ENCODE measurements around the gene NINJ1. TPM values are rescaled to one million over a fixed set of nuclear protein-coding genes. Genes with fewer than 3 reads are reported as not detected.
A peak's percentile ranks its signal among the peaks of the same experiment; 100 is the strongest.

Gene NINJ1
- total RNA-seq, 1 donor from 2014 or later: 29.4 TPM

- H3K27me3 Mint-ChIP-seq (ENCODE audit: unreplicated experiment): peaks cover 6% of the 10 kb centered on the region
- no peak for TF ChIP-seq CTCF (IDR thresholded peaks at IDR 0.05; ENCODE audit: partially characterized antibody, unreplicated experiment)
- peaks cover 9% of the 10 kb centered on the region for H3K9me3 Mint-ChIP-seq (ENCODE audit: unreplicated experiment)
- H3K4me1 Mint-ChIP-seq (ENCODE audit: low read depth, unreplicated experiment): peaks cover 18% of the 10 kb centered on the region
- DNase-seq: no peak
- peak overlapping the region; percentile 83 for H3K4me3 Mint-ChIP-seq (ENCODE audit: unreplicated experiment)
- no peak overlapping the region for H3K27ac Mint-ChIP-seq (ENCODE audit: unreplicated experiment)
- H3K36me3 Mint-ChIP-seq (ENCODE audit: unreplicated experiment): no peaks in the 10 kb centered on the region
Observed at GRCh38 chr9:93132287-93132927, 1.6 kb downstream of the NINJ1 start.

- DNase-seq: no peak
- TF ChIP-seq CTCF (IDR thresholded peaks at IDR 0.05; ENCODE audit: partially characterized antibody, unreplicated experiment): no peak
- H3K36me3 Mint-ChIP-seq (ENCODE audit: unreplicated experiment): no peaks in the 10 kb centered on the region
- no peak overlapping the region for H3K27ac Mint-ChIP-seq (ENCODE audit: unreplicated experiment)
- H3K4me3 Mint-ChIP-seq (ENCODE audit: unreplicated experiment): peak overlapping the region; percentile 7
- peaks cover 9% of the 10 kb centered on the region for H3K9me3 Mint-ChIP-seq (ENCODE audit: unreplicated experiment)
- H3K27me3 Mint-ChIP-seq (ENCODE audit: unreplicated experiment): peaks cover 6% of the 10 kb centered on the region
- H3K4me1 Mint-ChIP-seq (ENCODE audit: low read depth, unreplicated experiment): peaks cover 24% of the 10 kb centered on the region
Observed at GRCh38 chr9:93131599-93132286, 2.3 kb downstream of the NINJ1 start.

- Mint-ChIP-seq H3K27me3 (ENCODE audit: unreplicated experiment) (peaks cover 4% of the 10 kb centered on the region), H3K36me3 (ENCODE audit: unreplicated experiment) (no peaks in the 10 kb centered on the region), H3K27ac (ENCODE audit: unreplicated experiment) (no peak overlapping the region), H3K4me3 (ENCODE audit: unreplicated experiment) (no peak overlapping the region), H3K4me1 (ENCODE audit: low read depth, unreplicated experiment) (peaks cover 26% of the 10 kb centered on the region), H3K9me3 (ENCODE audit: unreplicated experiment) (peaks cover 4% of the 10 kb centered on the region)
- TF ChIP-seq CTCF (IDR thresholded peaks at IDR 0.05; ENCODE audit: partially characterized antibody, unreplicated experiment): no peak
- no peak for DNase-seq
Observed at GRCh38 chr9:93130861-93131481, 3.1 kb downstream of the NINJ1 start.

- TF ChIP-seq CTCF (IDR thresholded peaks at IDR 0.05; ENCODE audit: partially characterized antibody, unreplicated experiment): no peak
- no peak overlapping the region for H3K27ac Mint-ChIP-seq (ENCODE audit: unreplicated experiment)
- peaks cover 4% of the 10 kb centered on the region for H3K27me3 Mint-ChIP-seq (ENCODE audit: unreplicated experiment)
- peaks cover 26% of the 10 kb centered on the region for H3K4me1 Mint-ChIP-seq (ENCODE audit: low read depth, unreplicated experiment)
- H3K4me3 Mint-ChIP-seq (ENCODE audit: unreplicated experiment): no peak overlapping the region
- DNase-seq: no peak
- peaks cover 3% of the 10 kb centered on the region for H3K9me3 Mint-ChIP-seq (ENCODE audit: unreplicated experiment)
- no peaks in the 10 kb centered on the region for H3K36me3 Mint-ChIP-seq (ENCODE audit: unreplicated experiment)
Observed at GRCh38 chr9:93129691-93130500, 4.2 kb downstream of the NINJ1 start.
